Prostate gland (tissue), 2 donors: ENCODE results near the gene ZRANB2.

ENCODE experiments used
- CTCF ChIP-seq, 4 experiments: fragments of 200-600 bp in 2 of 4; fragments of 450-650 bp in 2 of 4; sonication (generic) in 2 of 4; IDR thresholded peaks; 1 replicate in 3 of 4; 2 replicates in 1 of 4; pipeline ENCODE4 v1.5.1; 2016 to 2019; ENCODE audit warnings: antibody characterized with exemption in 4 of 4, mild to moderate bottlenecking in 2 of 4, moderate library complexity in 2 of 4
- POLR2AphosphoS5 ChIP-seq: sonication (generic); formaldehyde crosslinking; IDR thresholded peaks from one replicate; pipeline ENCODE4 v1.6.1; 2017; ENCODE audit warnings: antibody characterized with exemption

DNA sequence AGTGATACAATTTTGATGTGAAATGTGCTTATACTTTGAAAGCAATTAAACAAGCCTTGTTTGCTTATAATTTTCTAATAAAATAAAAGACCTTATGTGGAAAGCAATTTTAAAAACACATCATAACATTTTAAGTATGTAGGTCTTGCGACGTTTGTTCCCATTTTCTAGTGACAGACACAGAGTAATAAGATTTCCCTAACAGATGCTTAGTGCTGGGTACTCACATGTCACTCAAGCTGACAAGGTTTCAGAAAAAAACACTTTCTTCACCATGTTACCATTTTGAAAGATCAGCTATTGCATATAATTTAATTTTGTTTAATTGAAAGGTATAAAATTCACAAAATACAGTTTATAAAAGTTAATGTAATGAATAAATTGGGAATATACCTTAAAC lies 14.1 kb upstream of the ZRANB2 start:
- TF ChIP-seq CTCF (IDR thresholded peaks at IDR 0.05): no peak
- TF ChIP-seq POLR2AphosphoS5: no peak
